SH-SY5Y (cell line): ENCODE measurements around the gene IGF2R.

ENCODE experiments used
- GATA2 ChIP-seq: IDR thresholded peaks from 2 replicates; pipeline ENCODE4 v1.6.1; 2011; ENCODE audit warnings: mild to moderate bottlenecking, low read depth, low read length
- GATA3 ChIP-seq: IDR thresholded peaks from 2 replicates; pipeline ENCODE4 v1.6.1; 2011; ENCODE audit warnings: low read depth, mild to moderate bottlenecking, low read length, moderate library complexity

The IGF2R gene

DNA sequence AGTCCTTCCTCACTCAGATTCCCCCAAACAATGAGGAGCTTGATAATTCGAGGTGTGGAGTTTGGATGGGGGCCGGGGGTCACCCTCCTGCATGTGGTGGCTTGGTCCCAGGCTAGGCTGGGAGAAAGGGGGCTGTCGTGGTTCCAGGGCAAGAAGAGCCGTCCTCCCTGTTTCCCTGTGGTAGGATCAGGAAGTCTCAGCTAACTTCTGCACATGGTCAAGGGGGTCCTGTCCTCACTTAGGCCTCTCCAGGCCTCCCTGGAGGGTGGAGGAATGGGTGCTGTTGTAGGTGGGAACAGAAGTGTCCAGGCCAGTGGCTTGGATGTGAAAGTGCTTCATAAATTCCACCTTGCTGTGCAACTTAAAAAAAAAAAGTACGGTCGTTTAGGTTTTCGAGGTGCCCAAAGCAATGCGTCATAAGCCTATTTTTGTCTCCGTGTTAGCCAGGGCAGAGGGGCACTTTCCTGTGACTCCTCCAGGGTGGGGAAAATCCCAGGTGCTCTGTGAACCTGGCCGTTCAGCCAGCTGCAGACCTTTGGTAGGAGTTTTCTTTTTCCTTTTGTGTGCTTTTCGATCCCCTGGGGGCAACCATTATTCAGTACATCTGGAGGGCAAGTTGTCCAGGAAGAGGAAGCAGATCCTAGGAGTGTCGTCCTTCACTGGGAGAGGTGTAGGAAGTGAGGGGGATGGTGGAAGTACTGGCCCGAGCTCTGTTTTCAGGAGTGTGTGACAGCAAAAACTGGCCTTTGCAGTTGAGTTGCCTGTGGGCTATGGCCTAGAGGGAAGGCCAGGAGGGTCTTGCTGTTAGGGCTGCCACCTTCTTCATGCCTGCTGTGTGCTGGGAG, 9.6 kb downstream of the IGF2R start:
- TF ChIP-seq GATA3 (no peak), GATA2 (no peak)

DNA sequence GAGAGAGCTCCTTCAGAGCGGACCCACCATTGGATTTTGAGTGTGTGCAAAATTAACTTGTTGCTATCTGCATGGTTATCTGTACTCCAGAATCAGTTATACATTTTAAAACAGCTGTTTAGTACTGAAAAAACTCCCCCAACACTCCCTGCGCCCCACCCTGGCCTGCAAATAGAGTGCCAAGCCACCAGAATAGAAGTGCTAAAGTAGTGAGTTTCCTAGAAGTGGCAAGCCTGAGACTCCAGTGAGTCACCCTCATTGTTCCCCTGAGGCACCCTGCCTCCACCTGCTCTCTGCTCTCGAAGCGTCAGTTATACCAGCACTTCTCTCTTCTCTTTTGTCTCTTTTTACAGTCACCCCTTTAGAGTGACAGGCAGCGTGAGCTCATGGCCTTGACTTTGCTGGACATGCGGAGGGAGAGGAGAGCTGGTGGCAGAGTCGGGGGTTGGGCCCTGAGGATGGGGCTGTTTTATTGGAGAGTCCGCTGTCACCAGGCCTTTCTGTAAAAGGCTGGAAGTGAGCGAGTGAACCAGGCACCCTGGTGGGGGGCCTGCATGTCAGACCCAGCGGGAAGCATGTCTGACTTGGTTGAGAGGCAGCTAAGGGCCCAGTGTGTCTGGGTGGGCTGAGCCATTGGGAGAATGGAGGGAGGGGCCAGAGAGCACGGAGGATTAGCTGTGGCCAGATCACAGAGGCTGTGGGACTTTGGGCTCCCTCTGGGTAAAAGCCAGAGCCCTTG, 10.4 kb downstream of the IGF2R start:
- TF ChIP-seq GATA3 = no peak
- TF ChIP-seq GATA2 = no peak

DNA sequence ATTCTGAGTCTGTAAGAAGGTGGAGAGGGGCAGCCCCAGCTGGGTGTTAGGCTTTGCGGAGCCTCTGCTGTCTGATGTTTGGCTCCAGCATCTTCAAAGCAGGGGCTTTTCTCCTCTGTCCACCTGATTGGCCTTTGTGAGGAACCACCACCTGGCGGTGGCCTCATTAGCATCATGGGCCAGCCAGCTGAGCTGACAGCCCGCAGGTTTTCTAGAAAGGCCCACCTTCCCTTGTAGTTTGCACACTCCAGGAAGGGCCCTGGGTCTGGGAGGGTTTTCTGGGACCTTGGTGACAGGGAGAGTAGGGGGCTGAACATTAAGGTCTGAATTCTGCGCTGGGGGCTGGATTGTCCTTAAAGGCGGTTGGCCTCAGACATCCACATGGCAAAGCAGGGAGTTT, 11.6 kb downstream of the IGF2R start:
- TF ChIP-seq GATA2 = no peak
- no peak for TF ChIP-seq GATA3

DNA sequence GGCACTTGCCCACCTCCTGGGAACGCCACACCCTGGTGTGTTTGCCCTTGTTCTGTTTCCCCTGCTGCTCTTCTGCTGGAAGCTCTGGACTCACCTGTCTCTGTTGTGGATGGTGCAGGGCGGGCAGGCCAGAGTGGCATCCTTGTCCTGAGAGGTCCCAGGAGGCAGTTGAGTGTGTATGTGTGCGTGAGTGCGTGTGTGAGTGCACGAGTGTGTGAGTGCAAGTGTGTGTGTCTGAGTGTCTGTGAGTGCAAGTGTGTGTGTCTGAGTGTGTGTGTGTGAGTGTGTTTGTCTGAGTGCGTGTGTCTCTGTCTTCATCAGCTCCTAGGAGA, 12.2 kb downstream of the IGF2R start:
- no peak for TF ChIP-seq GATA2
- TF ChIP-seq GATA3 = no peak

DNA sequence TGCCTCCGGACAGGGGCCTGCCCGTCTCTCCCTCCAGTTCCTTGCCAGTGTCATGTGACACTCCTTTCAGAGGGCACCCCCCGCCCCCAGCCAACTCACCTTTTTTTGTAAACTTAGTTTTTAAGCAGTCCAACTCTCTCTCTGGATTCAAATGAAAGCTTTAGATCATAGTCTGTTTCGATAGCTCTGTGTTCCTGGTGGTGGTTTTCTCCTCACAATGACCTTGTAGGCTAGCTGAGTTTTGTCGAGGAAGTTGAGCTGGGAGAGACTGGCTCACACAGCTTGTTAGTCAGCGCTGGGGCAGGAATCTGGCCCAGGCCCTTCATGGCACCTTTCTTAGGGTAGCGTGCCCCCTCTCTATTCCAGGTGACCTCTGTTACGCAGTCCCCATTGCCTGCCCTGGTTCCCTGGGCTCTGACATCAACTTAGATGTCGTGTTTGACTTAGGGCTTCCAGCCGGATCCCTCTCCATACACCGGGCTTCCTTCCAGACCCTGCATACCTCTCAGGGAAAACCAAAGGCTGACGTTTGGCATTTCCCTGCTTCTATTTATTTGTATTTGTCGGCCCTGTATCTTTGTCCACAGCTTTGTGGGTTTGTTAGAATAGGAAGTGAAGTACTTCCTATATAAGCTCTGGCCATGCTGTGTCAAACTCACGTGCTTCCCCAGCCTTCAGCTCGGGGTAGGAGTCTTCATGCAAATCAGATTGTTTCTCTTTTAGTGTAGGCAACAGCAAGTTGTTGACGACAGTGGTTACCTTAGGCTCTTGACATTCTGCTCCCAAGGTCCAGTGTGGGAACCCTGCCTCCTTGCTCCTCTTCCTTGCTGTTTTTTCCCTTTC, 12.7 kb downstream of the IGF2R start:
- no peak for TF ChIP-seq GATA2
- no peak for TF ChIP-seq GATA3

DNA sequence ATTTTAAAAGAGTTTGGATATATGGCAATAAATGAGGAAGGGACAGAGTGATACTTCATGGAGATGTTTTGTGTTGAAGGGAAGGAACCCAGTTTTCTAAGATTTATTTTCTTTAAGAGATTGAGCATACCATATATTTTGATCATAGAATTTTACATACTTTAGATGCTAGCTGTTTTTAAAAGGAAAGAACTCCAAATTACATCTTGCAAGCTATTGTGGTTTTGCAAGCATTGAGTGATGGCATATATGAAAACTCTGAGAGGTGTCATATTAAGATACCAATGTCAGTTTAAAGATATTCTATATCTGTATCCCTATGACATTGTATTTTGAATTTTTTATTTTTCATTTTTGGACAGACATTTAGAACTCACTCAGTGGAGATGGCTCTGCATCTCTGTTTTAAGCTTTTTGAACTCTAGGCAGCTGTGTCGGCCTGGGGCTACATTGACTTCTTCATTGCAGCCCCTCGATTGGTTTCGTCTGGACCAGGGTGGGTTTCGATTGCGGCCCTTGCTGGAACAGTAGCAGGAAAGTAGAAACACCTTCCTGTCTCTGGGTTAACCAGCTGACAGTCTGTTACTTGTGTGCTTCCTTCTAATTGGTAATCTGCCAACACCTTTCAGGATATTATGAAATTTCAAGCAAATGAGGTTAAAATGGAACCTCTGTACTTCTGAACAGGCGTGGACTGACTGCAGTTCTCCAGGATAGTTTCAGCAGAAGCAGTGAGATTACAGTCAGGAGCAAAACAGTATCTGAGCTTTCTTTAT, 14.0 kb downstream of the IGF2R start:
- TF ChIP-seq GATA2 (no peak), GATA3 (no peak)

DNA sequence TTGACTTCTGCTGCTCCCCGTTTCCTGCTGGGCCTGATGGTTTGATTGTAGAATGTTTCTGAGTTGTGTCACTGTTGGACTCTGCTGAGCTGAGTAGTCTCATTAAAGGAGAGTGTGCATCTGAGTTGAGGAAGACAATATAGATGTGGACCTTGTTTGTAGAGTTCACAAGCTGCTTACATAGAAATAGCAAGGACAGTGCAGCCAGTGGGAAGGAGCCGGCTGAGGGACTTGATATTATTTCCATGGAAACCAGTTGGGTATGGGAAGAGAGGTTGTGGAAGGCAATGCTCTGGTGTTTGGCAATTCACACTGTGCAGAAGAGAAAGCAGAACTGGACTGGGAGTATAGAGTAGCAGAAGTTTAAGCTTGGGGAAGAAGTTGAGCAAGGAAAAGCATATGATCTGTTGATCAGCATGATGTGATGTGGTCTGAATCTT, 14.8 kb downstream of the IGF2R start:
- TF ChIP-seq GATA2 (no peak), GATA3 (no peak)

DNA sequence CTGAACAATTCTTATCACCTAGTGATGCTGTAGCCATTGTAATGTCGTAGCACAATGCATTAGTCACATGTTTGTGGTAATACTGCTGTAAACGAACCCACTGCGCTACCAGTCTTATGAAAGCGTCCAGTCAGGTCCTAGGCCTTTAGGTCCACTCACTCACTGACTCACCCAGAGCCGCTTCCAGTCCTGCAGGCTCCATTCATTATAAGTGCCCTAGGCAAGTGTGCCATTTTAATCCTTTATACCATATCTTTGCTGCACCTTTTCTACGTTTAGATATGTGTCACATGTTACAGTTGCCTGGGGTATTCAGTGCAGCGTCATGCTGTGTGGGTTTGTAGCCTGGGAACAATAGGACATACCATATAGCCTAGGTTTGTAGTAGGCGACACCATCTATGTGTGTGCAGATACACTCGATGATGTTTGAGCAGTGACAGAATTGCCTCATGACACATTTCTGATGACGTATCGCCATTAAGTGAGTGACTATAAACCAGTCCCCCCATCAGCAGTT, 15.4 kb downstream of the IGF2R start:
- no peak for TF ChIP-seq GATA3
- TF ChIP-seq GATA2 = no peak

DNA sequence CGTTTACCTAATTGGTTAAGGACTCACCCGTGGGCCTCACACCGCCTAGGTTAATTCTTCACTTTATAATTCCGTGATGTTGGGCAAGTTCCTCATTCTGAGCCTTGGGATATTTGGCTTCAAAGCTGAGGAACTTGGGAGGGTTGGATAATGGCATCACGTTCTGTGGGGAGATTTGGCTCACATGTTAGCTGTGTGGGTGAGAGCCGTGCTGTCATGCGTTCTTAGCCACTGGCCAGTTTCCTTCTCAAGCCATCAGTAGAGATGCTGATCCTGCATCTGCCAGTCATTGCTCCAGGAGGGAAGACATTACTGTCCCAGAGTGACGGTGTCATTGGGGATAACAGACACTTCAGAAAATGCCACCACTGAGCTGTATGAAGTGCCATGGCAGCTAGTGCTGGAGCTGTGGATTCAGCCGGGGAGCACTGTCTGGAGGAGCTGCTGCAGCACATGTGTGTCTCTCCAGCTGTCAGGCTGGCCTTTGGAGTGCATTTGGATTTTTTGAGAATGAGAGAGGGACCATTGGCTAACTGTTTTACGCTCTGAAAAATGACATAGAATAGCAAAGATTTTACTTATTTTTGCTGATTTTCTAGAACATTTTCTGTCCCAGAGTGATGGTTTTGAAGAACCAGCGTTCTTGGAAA, 16.5 kb downstream of the IGF2R start:
- TF ChIP-seq GATA2 (no peak), GATA3 (no peak)

DNA sequence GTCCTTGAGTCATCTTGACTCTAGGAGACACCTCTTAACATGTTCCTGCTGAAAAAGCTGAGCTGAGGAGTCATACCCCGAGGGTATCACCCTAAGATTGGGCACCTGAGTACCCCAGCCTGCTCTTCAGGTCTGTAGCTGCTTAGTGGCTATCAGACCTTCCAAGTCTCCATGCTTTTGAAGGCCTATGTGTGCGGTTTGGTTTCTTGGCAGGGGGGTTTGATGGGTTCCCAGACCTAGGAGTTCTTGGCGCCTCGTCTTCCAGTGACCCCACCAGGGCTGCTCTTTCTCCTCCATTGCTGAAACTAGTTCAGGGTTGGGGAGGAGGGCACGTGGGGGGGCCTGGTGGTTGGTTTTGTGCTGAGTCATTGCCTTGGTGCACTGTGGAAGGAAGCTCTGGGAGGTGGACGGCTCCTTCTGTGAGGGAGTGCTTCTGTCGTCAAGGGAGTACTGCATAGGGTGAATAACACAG, 20.1 kb downstream of the IGF2R start:
- TF ChIP-seq GATA2 (no peak), GATA3 (no peak)

DNA sequence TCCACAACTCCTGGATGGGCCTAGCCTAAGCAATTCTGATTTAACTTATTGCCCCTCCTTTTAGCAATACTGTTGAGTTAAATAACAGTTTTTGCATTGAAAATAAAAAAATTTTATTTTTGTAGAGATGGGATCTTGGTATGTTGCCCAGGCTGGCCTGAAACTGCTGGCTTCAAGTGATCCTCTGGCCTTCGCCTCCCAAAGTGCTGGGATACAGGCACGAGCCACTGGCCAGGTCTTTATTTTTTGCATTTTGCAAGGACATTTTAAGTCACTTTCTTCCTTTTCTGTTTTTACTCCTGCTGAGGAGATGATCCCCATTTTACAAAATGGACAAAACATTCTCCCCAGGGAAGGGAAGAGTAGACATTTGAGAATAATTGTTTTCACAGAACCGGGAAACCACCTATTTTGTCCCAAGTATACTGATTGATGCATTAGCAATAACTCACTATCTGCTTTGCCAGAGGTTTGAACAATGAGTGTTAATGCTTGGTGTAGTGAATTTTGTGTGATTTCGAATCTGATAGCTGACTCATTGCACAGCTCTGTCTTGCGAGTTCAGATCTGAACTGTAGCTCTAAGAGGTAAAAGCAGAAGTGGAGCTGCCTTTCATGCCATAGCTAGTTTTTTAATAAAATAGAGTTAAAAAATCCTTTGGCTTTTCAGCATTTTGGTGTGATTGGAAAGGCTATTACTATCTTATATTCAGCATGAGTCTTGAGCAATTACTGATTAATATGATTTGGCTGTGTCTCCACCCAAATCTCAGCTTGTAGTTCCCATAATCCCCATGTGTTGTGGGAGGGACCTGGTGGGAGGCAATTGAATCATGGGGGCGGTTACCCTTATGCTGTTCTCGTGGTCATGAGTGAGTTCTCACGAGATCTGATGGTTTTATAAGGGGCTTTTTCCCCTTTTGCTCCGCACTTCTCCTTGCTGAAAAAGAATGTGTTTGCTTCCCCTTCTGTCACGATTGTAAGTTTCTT, 20.9 kb downstream of the IGF2R start:
- TF ChIP-seq GATA2 (no peak), GATA3 (no peak)

DNA sequence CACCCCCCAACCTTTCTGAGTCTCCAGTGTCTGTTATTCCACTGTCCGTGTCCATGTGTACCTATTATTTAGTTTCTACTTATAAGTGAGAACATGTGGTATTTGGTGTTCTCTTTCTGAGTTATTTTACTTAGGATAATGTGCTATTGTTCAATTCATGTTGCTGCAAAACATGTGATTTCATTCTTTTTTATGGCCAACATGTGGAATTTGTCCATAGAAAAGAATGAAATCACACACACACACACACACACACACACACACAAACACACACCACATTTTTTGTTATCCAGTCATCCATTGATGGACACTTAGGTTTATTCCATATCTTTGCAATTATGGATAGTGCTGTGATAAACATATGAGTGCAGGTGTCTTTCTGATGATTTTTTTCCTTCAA, 23.5 kb downstream of the IGF2R start:
- TF ChIP-seq GATA2 = no peak
- TF ChIP-seq GATA3 = no peak
